Stimulated activated effector memory CD8-positive, alpha-beta T cell treated with anti-CD3 and anti-CD28 coated beads, Interleukin-12 subunit alpha, Interleukin-12 subunit beta, amount 100 ng/mL, for 72 hours (primary cell): ENCODE data around the gene IYD.
A peak's percentile ranks its signal among the peaks of the same experiment; 100 is the strongest.

Experiments
- ATAC-seq: fragments of 150-1000 bp; cut with Tn5 transposase; 2 replicates; pipeline ENCODE4 v1.10.0; 2021
- DNase-seq, 2 donors: peaks; one replicate each; pipeline ENCODE4 v3.0.0; 2021 to 2022; ENCODE audit warnings: low spot score in 2 of 2
- H3K27ac Mint-ChIP-seq: one replicate; pipeline ENCODE4 v1.8.0; 2022; ENCODE audit warnings: mild to moderate bottlenecking, mixed read lengths
- H3K36me3 Mint-ChIP-seq: one replicate; pipeline ENCODE4 v1.8.0; 2022; ENCODE audit warnings: mild to moderate bottlenecking, mixed read lengths
- H3K4me1 Mint-ChIP-seq: one replicate; pipeline ENCODE4 v1.8.0; 2022; ENCODE audit warnings: mixed read lengths
- H3K4me3 Mint-ChIP-seq: one replicate; pipeline ENCODE4 v1.8.0; 2022; ENCODE audit warnings: mild to moderate bottlenecking, mixed read lengths
- H3K9me3 Mint-ChIP-seq: one replicate; pipeline ENCODE4 v1.8.0; 2022; ENCODE audit warnings: mixed read lengths

The IYD gene, protein sequence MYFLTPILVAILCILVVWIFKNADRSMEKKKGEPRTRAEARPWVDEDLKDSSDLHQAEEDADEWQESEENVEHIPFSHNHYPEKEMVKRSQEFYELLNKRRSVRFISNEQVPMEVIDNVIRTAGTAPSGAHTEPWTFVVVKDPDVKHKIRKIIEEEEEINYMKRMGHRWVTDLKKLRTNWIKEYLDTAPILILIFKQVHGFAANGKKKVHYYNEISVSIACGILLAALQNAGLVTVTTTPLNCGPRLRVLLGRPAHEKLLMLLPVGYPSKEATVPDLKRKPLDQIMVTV

GRCh38 chr6:150368762-150369161 lies at the start of gene IYD:
TSS of gene IYD (plus strand) at chr6:150369012. CDS start at chr6:150369032, 20 bp downstream.
- ATAC-seq (no peak), DNase-seq (peak in 1 of 2 donors; percentile 13)
- no peaks in the 10 kb centered on the region for H3K36me3 Mint-ChIP-seq
- H3K27ac Mint-ChIP-seq, result no peak within 1 kb of the TSS
- no peaks in the 10 kb centered on the region for H3K9me3 Mint-ChIP-seq
- H3K4me1 Mint-ChIP-seq, result no peaks in the 10 kb centered on the region
- H3K4me3 Mint-ChIP-seq, result no peak within 1 kb of the TSS

- DNase-seq, result no peak
- no peak for ATAC-seq
- peaks cover 5% of the 10 kb centered on the region for H3K4me1 Mint-ChIP-seq
- no peak overlapping the region for H3K4me3 Mint-ChIP-seq
- H3K27ac Mint-ChIP-seq, result no peak overlapping the region
- H3K36me3 Mint-ChIP-seq, result no peaks in the 10 kb centered on the region
- peaks cover 2% of the 10 kb centered on the region for H3K9me3 Mint-ChIP-seq
These were observed 48.9 kb upstream of the IYD start for GRCh38 chr6:150319924-150320323.

DNA sequence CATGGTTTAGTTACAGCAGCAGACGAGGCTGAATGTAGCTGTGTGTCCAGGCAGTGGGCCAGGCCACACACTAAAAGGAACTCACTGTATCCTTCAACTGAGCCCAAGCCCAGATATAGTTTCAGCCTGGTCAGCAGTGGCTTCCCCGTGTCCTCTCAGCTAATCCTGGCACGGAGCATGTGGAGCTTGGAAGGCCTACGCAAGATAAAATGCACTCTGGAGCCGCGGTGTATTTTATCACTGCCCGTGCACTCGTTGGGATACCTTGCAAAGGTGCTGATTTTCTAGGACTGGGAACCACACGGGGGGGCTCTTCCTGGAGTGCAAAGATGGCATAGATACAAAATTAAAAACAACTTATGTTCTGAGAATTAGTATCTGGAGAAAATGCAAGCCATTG lies 48.4 kb upstream of the IYD start:
- H3K36me3 Mint-ChIP-seq, result no peaks in the 10 kb centered on the region
- H3K27ac Mint-ChIP-seq, result no peak overlapping the region
- H3K4me3 Mint-ChIP-seq, result no peak overlapping the region
- no peak for DNase-seq
- H3K9me3 Mint-ChIP-seq, result no peaks in the 10 kb centered on the region
- H3K4me1 Mint-ChIP-seq, result peaks cover 8% of the 10 kb centered on the region
- ATAC-seq, result no peak

DNA sequence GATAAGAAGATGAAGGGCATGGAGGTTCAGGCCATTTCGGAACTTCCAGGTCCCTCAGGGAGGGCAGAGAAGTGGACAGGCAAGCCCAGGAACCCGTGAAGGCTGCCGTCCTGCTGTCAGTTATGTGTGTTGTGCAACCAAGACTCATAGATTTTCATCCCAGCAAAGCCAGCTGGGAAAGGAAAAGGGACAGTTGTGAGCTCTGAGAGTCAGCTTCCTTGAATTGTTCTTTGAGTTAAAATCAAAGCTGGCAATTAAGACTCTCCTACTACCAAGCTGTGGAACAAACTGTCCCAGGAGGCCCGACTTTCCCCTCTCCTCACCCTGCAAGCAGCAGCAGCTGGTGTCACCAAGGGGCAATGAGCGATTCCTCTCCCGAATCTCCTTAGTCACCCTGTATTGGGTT lies 46.3 kb upstream of the IYD start:
- Mint-ChIP-seq H3K4me3 (no peak overlapping the region), H3K36me3 (no peaks in the 10 kb centered on the region), H3K9me3 (no peaks in the 10 kb centered on the region), H3K27ac (no peak overlapping the region), H3K4me1 (peaks cover 8% of the 10 kb centered on the region)
- DNase-seq, result no peak
- no peak for ATAC-seq

DNA sequence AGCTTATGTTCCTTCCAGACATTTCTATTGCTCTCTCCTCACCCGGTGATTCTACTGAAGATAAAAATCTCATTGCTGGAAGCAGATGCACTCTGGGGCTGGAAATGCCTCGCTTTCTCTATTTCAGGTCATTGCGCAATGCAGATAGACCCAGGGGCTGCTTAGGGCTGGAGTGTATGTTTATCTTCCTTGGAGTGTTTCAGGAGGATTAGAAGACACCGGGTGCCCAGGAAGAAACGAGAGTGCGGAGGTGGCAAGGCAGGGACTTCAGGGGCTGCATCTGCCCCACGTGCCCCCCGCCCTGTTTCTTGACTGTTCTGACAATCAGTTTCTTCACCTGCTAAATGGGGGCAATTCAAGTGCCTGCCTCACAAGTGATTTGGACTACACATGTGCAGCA lies 45.6 kb upstream of the IYD start:
- Mint-ChIP-seq H3K9me3 (no peaks in the 10 kb centered on the region), H3K4me1 (peaks cover 8% of the 10 kb centered on the region), H3K27ac (no peak overlapping the region), H3K36me3 (no peaks in the 10 kb centered on the region), H3K4me3 (no peak overlapping the region)
- no peak for DNase-seq
- no peak for ATAC-seq

DNA sequence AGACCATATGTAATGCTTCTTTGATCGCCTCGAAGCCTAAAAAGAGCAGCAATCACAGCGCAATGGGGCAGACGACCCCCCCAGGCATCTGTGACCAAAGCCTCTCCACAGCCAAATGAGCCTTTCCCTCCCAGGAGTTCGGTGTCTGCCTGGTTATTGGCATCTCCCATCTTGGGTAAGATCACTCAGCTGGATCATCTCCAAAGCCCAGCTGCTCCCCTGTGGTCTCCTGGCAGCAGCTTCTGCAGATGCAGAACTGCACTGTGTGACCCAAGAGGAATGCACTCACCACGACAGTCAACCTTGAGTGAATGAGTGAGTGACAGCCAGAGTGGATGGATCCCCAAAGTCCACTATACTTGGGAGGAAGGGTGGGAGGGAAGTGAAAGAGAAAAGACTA lies 44.8 kb upstream of the IYD start:
- no peak for ATAC-seq

GRCh38 chr6:150325066-150325772 lies 43.6 kb upstream of the IYD start:
- H3K4me1 Mint-ChIP-seq, result peaks cover 8% of the 10 kb centered on the region
- H3K4me3 Mint-ChIP-seq, result no peak overlapping the region
- H3K36me3 Mint-ChIP-seq, result no peaks in the 10 kb centered on the region
- H3K9me3 Mint-ChIP-seq, result no peaks in the 10 kb centered on the region
- H3K27ac Mint-ChIP-seq, result no peak overlapping the region
- no peak for DNase-seq
- no peak for ATAC-seq

More for the DNA sequence above, 44.8 kb upstream of the IYD start:
- Mint-ChIP-seq H3K4me3 (no peak overlapping the region), H3K4me1 (peaks cover 8% of the 10 kb centered on the region), H3K36me3 (no peaks in the 10 kb centered on the region), H3K27ac (no peak overlapping the region), H3K9me3 (no peaks in the 10 kb centered on the region)
- no peak for DNase-seq

- DNase-seq, result no peak
- no peak for ATAC-seq
- peaks cover 8% of the 10 kb centered on the region for H3K4me1 Mint-ChIP-seq
- no peak overlapping the region for H3K4me3 Mint-ChIP-seq
- H3K9me3 Mint-ChIP-seq, result no peaks in the 10 kb centered on the region
- no peaks in the 10 kb centered on the region for H3K36me3 Mint-ChIP-seq
- H3K27ac Mint-ChIP-seq, result no peak overlapping the region
These were observed 41.6 kb upstream of the IYD start for GRCh38 chr6:150327117-150327774.

- ATAC-seq (no peak), DNase-seq (no peak)
- Mint-ChIP-seq H3K9me3 (no peaks in the 10 kb centered on the region), H3K4me3 (no peak overlapping the region), H3K4me1 (peaks cover 8% of the 10 kb centered on the region), H3K27ac (no peak overlapping the region), H3K36me3 (no peaks in the 10 kb centered on the region)
These were observed 39.9 kb upstream of the IYD start for GRCh38 chr6:150328744-150329405.

DNA sequence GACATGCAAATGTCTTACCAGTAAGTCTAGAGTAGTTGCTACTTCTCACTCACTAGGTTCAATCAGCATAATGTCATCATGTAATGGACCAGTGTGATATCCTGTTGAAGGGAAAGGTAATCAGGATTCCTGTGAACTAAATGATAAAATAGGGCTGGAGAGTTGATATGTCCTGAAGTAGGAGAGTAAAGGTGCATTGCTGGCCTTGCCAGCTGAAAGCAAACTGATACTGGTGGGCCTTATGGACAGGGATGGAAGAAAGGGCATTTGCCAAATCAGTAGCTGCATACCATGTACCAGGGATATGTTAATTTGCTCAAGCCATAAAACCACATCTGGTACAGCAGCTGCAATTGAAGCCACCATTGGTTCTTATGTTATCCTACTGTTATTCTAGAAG lies 37.5 kb upstream of the IYD start:
- no peaks in the 10 kb centered on the region for H3K4me1 Mint-ChIP-seq
- H3K9me3 Mint-ChIP-seq, result no peaks in the 10 kb centered on the region
- no peak overlapping the region for H3K4me3 Mint-ChIP-seq
- H3K27ac Mint-ChIP-seq, result no peak overlapping the region
- no peak for ATAC-seq
- no peaks in the 10 kb centered on the region for H3K36me3 Mint-ChIP-seq
- no peak for DNase-seq

GRCh38 chr6:150332939-150333584 lies 35.8 kb upstream of the IYD start:
- no peak for ATAC-seq
- no peaks in the 10 kb centered on the region for H3K36me3 Mint-ChIP-seq
- no peaks in the 10 kb centered on the region for H3K4me1 Mint-ChIP-seq

DNA sequence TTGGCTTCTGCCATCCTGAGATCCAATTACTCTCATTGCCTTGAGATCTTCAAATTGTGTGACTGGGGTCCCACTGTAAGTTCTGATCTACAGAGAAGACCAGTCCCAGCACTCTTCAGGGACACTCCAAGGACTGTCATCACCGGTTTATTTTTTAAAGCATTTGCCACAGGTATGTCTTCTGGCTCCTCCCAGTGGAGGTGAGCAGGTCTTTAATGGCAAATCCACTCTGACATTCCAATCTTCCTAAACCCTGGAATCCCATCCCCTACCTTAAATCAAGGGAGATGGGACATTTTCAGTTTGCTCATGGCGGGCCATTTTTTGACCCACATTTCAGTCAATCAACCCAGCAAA lies 35.2 kb upstream of the IYD start:
- no peak overlapping the region for H3K27ac Mint-ChIP-seq
- no peaks in the 10 kb centered on the region for H3K4me1 Mint-ChIP-seq
- ATAC-seq (no peak), DNase-seq (no peak)
- H3K4me3 Mint-ChIP-seq, result no peak overlapping the region
- H3K36me3 Mint-ChIP-seq, result no peaks in the 10 kb centered on the region
- H3K9me3 Mint-ChIP-seq, result no peaks in the 10 kb centered on the region

More at GRCh38 chr6:150332939-150333584, 35.8 kb upstream of the IYD start:
- no peak for DNase-seq
- no peak overlapping the region for H3K27ac Mint-ChIP-seq
- H3K4me3 Mint-ChIP-seq, result no peak overlapping the region
- H3K9me3 Mint-ChIP-seq, result no peaks in the 10 kb centered on the region

DNA sequence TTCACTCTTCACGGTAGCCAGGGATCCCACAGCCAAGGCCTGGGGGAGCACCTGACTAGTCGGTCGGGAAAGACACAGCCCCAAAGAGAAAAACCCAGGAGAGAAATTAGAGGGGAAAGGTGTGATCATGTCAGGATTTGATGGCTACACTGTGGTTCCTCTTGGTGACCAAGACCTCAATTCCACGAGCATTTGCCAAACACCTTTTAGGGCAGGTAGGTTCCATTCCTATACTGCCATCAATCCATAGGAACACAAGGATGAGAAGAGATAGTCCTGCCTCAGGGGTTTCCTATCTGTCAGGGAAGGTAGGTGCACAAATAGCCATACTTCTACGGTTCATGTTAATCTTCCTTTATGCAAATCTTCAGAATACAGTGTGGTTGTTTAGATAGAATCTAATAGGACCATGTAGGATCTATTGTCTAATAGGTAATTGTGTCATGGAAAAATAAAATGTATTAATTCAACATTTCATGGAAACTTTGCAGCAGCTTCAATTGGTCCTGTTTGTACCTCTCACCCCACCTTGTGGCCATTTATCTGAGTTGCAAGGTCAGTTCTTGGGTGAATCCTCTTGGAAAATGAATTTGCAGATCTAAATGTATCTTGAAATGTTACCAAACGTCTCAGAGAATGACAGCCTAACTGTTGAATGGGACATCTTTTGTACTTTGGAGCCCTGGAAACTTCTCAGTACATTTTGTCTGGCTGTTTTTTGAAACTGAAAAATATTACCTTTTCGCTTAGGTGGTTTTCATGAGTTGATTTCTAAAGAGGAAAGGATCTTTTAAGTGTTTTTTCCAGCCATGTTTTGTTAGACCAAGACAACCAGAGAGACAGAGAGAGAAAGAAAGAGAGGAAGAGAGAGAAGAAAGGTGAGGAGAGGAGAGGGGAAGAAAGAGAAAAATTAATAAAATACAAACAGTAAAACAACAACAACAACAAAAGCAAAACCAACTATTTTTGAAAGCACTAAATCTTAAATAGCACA lies 33.7 kb upstream of the IYD start:
- no peaks in the 10 kb centered on the region for H3K36me3 Mint-ChIP-seq
- H3K4me3 Mint-ChIP-seq, result no peak overlapping the region
- ATAC-seq (no peak), DNase-seq (no peak)
- H3K9me3 Mint-ChIP-seq, result no peaks in the 10 kb centered on the region
- no peaks in the 10 kb centered on the region for H3K4me1 Mint-ChIP-seq
- H3K27ac Mint-ChIP-seq, result no peak overlapping the region

DNA sequence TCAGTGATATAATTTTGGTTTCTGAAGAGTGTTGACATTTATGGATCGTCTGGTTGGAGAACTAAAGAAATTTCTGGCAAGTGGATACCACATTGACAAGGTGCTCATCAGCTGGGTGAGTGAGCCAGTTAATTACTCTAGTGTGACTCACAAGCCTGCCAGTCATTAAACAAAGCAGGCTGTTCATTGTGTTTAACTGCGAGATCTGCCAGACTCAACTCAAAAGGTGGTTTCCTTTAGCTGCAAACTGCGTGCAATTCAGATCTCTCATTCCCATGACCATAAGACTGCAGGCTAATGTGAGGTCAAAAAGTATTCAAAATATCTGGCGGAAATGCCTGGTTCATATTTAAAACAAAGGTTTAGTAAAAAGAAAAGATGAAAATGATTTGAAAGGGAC lies 32.5 kb upstream of the IYD start:
- H3K4me1 Mint-ChIP-seq, result no peaks in the 10 kb centered on the region
- no peak overlapping the region for H3K27ac Mint-ChIP-seq
- ATAC-seq (peak; percentile 92), DNase-seq (peak in 1 of 2 donors; percentile 55)
- H3K36me3 Mint-ChIP-seq, result no peaks in the 10 kb centered on the region
- no peak overlapping the region for H3K4me3 Mint-ChIP-seq
- H3K9me3 Mint-ChIP-seq, result no peaks in the 10 kb centered on the region
